Suppressor macrophage treated with lipopolysaccharide for 4 hours (primary cell): ENCODE results near the gene SREK1.
"Not testable (repeated sequence)": the region's sequence is repeated elsewhere in the genome, so short reads cannot be mapped to it uniquely, and the experiment has no call there.

Source experiments
- DNase-seq: peaks from one replicate; pipeline ENCODE4 v3.0.0-alpha.2; 2020

The SREK1 gene, protein sequence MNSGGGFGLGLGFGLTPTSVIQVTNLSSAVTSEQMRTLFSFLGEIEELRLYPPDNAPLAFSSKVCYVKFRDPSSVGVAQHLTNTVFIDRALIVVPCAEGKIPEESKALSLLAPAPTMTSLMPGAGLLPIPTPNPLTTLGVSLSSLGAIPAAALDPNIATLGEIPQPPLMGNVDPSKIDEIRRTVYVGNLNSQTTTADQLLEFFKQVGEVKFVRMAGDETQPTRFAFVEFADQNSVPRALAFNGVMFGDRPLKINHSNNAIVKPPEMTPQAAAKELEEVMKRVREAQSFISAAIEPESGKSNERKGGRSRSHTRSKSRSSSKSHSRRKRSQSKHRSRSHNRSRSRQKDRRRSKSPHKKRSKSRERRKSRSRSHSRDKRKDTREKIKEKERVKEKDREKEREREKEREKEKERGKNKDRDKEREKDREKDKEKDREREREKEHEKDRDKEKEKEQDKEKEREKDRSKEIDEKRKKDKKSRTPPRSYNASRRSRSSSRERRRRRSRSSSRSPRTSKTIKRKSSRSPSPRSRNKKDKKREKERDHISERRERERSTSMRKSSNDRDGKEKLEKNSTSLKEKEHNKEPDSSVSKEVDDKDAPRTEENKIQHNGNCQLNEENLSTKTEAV

DNA sequence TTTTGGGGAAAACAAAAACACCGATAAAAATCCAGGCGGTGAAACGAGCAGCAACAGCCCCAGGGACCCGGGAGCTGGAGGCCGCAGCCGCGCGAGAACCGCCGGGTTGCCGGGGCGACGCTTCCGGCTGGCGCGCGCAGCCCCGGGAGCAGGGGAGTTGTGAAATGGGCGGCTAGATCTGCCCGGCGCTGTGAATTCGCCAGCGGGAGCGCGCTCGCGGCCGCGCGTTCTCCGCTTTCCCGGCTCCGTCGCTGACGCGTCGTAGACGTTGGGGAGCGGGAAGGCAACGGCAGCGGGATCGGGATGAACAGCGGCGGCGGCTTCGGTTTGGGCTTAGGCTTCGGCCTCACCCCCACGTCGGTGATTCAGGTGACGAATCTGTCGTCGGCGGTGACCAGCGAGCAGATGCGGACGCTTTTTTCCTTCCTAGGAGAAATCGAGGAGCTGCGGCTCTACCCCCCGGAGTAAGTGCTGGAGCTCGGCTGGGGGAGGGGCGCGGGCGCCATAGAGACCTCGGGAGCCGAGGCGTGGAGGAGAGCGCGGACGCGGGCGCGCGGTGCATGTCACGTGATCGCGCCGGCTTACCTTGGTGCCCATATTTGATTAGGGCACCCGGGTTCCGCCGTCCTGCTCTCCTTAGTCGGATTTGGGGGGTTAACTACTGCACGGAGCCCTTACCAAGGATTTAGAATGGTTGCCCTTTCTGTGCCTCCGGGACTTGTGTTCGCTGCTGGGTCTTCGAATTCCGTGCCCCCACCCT is at the start of gene SREK1:
SREK1 (plus strand) TSS at position 227 of the 760 bp plus-strand sequence; CDS start at position 304, 77 bp downstream.
- DNase-seq: peak; percentile 95

DNA sequence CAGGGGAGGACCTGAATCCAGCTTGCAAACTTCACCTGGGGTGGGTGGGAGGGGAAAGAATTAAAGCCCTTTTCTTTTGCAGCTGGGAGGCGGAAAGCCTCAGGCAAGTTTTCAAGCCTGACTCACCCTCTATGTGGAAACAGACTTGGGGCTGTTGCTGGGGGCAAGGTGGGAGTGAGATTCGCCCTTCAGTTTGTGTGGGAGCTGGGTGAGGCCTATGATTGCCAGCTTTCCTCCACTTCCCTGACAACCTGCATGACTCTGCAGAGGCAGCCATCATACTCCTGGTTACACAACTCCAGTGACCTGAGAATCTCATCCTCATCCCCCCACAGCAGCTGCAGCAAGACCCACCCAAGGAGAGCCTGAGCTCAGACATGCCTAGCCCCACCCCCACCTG is 43.2 kb upstream of the SREK1 start:
- no peak for DNase-seq

DNA sequence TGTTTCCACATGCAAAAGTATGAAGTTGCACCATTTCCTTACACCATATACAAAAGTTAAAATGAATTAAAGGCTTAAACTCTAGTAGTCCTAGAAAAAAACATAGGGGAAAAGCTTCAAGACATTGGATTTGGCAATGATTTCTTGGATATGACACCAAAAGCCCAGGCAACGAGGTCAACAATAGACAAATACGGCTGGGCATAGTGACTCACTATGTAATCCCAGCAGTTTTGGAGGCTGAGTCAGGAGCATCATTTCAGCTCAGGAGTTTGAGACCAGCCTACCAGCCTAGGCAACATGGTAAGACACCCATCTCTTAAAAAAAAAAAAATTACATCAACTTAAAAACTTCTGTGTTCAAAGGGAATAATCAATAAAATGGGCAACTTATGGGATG is 30.9 kb upstream of the SREK1 start:
- DNase-seq: no peak

DNA sequence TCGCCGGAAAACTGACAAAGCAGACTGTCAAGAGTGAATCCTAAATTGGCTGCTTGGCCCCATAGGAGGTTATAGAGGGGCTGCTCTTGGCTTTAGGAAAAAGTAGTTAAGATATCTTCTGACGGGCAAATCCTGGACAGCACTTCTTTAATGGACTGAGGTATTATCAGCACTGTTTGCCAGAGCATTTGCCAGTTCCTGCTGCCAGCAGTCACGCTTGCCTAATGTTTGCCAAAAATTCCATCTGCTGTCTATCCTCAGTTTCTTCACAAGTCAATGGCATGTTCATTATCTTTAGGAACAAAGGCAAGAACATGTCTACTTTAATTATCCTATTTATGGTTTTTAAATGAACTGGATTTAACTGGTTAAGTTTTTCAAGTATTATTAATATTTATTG is 25.8 kb upstream of the SREK1 start:
- DNase-seq: no peak

DNA sequence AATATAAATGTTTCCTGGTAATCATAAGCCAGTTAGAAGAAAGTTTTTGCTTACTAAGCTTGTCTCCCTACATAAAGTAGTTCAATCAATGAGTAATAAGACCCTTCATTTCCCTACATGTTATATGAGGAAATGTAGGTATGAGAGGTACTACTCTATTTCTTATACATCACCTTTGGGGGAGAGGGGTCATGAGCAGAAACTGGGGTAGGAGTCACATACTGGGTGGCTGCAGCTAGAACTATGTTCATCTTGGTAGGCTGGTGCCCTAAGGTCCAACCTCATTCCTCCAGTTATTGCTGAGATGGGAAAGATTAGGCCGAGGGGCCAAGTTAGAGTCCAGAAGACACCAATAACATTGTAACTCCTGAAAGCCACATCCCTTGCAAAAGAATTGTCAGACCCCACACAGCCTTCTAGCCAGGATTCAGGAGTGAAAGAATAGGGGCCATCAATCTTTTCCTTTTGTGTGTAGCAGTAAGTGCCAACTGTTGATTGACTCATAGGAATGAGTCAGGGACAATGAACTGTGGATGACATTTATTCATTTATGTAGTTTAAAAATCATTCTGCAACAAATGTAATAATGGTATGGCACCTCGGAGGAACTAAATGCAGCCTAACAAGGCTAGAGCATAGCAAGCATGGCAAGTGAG is 21.6 kb upstream of the SREK1 start:
- no peak for DNase-seq

DNA sequence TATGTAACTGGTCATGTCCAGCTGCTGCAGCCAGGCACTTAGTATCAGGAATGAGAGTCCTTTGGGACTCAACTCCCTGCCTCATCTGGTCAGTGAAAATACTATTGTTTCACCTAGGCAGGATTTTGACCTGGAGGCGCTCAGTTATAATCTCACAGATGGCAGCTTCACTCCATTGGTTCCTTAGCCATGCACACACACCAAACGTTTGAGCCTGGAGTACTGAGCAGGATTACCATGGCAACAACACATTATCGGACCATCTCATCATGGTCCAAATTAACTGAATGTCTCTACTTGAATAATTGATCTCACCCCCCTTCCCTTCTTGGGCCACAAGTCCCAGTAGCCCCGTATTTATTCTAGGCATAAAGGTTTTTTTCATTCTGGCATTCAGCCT is 15.0 kb upstream of the SREK1 start:
- no peak for DNase-seq

DNA sequence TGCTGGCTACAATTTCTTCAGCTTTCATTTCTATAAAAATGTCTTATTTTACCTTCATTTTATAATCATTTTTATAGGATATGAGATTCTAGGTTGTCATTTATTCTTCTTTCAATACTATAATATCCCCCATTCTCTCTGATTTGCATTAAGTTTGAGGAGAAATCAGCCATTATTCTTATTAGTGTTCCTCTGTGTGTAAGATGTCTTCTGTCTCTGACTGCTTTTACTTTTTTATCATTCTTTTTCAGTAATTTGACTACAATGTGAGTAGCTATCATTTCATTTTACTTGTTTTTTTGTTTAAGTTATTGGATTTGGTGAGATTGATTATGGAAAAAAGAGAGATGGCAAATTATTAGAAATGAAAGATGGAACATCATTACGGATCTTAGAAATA is 13.6 kb upstream of the SREK1 start:
- DNase-seq: no peak

DNA sequence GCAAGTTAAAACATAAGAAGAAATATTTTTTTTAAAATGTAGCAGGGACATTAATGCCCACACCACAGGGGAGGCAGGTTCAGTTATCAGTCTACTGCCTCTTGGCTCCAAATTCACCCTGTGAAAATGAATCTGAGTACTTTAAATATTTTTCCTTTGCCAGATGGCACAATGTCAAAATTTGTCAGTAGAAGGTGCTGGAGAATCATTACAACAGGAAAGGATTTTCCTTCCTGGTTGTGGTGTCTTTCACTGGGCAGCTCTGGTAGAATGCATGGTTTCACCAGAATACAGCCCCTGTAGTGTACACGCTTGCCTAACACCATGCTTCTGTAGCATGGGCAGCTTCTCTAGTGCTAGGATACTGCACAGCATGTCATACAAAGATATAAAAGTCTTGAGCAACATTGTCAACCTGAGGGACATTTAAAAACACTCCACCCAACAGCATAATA is 9.7 kb upstream of the SREK1 start:
- no peak for DNase-seq

DNA sequence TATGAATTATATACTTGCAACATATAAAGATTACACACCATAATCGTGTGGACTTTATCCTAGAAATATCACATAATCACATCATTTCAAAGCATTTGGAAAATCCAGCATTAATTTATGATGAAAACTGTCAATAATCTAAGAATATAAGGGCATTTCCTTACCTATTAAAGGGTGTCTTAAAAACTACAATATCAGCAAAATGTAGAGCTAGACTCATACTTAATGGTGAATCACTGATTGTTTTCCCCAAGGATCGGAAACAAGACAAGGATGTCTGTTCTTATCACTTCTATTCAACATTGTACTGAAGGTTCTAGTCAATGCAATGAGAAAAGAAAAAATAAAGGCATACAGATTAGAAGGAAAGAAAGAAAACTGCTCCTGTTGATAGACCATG is 8.0 kb upstream of the SREK1 start:
- no peak for DNase-seq

DNA sequence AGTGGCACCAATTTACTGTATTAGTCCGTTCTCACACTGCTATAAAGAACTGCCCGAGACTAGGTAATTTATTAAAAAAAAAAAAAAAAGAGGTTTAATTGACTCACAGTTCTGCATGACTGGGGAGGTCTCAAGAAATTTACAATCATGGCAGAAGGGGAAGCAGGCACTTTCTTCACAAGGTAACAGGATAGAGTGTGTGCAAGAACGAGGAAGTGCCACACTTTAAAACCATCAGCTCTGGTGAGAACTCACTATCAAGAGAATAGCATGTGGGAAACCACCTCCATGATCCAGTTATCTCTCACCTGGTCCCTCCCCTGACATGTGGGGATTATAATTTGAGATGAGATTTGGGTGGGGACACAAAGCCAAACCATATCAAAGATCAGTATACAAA is 7.2 kb upstream of the SREK1 start:
- DNase-seq: not testable (repeated sequence)

DNA sequence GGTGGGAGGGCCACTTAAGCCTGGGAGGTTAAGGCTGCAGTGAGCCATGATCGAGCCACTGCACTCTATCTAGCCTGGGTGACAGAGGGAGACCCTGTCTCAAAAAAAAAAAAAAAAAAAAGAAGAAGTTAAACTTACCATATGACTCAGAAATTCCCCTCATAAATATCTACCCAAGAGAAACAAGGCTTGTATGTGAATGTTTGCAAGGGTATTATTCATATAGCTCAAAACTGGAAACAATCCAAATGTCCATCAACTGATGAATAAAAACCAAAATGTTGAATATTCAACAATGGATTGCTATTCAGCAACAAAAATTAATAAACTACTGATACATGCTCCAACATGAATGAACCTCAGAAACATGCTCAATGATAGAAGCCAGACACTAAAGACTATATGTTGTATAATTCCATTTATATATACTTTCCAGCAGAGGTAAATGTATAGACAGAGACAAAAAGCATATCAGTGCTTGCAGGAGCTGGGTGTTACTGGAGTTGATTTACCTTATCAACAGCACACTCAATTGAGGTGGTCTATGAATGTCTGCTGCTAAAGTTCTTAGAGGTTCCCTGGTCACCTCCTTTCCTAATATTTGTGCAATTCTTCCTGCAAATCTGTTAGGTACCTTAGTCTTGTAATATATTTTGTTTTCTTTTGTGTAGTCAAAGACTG is 5.3 kb upstream of the SREK1 start:
- peak; percentile 27 for DNase-seq

DNA sequence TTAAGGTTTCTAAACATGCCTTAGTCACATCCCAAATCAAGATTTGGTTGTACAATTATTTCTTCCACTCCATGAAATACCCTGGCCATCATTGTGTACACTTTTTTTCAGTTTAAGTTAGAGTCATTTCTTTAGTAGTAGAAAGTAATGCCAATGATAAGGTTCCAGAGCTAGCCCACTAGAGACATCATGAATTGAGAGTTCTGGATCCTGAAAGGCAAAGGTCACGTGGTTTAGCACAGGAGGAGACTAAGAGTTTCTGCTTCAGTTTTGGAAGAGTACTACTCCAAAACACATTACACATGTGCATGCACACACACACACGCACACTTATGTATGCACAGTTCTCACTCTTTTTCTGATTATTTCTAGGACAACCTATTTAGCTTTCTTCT is 4.8 kb upstream of the SREK1 start:
- no peak for DNase-seq

DNA sequence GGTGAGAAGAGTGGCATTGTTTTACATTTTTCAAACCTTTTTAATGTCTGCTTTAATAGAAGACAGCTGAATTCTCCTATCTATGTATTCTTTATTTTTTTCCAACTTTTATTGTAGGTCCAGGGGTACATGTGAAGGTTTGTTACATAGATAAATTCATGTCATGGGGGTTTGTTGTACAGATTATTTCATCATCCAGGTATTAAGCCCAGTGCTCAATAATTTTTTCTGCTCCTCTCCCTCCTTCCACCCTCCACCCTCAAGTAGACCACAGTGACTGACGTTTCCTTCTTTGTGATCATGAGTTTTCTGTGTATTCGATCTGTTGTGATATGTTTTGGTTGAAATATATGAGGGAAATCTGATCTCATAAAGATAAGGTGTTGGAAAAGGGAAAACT is 1.7 kb upstream of the SREK1 start:
- no peak for DNase-seq

DNA sequence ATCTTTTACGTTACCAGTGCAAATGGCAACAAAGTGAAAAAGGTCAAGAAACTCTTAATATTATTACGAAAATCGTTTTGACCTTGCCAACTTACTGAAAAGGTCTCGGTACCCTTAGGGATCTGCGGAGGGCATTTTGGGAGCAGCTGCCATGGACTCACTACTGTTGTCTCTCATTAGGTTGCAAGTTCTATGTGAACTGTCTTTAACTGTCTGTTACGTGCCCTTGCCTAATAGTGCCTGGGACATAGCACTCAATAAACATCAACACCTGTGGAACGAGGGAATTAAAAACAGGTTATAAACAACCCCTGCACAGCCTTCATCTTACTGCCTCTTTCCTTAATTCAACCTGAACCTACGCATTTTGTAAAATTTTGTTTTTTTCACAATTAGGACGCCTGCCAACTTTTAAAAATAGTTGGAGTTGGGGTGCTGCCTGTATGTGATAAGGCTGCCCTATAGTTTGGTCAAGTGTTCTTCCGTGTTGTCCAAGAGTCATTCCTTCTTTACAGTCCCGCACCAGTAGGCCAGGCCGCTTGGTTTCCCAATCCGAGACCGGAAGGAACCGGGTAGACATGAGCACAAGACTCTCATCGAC is 527 bp upstream of the SREK1 start:
- no peak for DNase-seq

DNA sequence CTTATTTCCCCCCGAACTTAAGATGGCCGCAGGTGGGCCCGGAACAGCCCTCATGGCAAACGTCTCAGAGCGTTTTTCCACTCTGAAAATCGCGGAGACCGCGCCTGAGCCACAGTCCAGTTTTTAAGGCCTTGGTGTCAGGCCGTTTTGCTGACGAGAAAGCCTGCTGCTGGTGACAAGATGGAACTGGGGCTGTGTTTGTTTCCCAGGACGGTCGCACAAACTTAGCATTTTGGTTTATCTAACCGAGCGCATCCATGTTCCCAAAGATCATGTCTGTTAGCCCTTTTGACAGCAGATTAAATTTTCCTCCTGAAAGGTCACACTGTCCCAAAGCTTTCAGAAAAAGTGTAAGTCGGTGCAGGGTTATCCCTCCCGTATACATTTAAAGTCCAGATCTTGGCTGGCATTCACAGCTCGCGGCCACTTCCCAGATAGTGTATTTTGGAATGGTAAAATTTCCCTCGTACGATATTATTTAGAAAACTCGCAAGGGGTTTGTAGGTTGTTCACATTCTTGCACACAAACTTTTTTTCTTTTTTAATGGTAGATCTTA is 812 bp downstream of the SREK1 start:
- DNase-seq: no peak

DNA sequence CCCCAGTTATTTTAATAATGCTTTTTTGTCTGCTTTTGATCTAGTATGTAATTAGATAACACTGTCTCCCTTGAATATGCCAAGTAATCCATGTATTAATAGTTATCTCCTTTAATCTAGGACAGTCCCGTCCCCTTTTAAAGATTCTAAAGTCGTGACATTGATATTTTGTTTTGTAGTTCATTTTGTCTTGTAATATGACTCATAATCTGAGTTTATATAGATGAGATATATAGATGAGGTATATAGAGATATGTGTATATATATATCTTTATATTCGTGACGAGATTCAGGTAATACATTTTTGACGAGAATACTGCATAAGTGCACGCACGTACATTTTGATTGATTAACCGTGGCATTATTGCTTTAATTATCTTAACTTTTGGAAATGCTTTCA is 1.6 kb downstream of the SREK1 start:
- DNase-seq: no peak

DNA sequence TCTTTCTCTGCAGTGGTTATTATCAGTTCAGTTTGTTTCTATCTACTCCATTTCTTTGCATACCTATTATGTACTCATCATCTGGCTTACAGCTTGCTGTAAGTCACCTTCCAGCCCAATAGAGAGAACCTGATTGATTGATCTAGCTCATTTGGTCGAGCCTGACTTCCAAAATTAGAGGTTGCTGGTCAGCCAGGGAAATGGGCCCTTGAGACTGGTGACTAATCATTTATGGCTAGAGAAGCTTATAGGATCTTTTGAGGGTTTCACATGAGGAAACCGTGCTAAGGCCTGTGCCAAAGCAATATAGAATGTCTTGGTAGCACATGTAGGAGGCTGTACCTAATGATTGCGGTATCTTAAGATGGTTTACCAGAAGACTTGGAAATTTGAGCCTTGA is 5.8 kb downstream of the SREK1 start:
- DNase-seq: no peak

DNA sequence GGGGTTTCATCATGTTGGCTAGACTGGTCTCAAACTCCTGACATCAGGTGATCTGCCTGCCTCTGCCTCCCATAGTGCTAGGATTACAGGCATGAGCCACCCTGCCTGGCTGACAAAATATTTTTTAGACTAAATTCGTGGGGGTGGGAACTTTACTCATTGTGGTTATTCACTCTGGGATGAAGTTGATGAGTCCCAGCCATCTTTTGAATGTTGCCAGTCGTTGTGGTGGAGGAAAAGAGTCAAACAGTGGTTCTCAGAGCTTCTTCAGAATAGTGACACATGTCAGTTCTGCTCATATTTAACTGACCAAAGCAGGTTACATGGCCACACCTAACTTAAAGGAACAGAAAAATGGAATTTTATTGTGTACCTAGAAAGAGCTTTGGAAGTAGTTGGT is 6.9 kb downstream of the SREK1 start:
- no peak for DNase-seq

DNA sequence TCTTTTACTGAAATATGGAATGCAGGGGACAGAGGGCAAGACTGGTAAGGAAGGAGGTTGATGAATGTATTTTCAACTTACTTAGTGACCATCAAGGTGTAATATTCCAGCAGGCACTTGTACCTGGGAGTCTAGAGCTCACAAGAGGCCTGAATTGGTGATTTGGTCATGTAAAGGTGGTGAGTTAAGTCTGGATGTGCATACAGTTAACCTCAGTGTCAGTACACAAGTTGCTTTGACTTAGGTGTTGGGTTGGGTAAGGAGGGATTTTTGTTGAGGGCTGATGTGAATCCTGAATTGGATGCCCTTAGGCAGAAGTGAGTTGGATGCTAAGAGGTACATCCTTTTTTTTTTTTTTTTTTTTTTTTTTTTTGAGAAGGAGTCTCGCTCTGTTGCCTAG is 7.4 kb downstream of the SREK1 start:
- DNase-seq: no peak

DNA sequence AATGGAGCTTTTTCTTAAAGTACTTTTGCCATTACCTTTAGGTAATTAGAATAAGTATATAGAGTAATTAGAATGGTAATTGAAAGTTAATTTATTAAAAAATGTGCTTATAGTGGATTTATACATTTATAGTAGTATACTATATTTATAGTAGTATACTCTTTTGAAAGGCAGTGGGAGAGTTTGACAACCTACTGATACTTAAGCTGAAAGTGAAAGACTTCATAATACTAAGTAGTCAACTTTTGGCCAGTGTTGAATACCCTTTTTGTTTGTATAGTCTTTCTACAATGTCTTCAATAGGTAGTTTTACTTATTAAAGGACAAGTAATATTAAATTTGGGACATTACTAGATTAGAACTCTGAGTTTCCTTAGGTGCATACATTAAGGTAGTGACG is 12.9 kb downstream of the SREK1 start:
- DNase-seq: no peak

DNA sequence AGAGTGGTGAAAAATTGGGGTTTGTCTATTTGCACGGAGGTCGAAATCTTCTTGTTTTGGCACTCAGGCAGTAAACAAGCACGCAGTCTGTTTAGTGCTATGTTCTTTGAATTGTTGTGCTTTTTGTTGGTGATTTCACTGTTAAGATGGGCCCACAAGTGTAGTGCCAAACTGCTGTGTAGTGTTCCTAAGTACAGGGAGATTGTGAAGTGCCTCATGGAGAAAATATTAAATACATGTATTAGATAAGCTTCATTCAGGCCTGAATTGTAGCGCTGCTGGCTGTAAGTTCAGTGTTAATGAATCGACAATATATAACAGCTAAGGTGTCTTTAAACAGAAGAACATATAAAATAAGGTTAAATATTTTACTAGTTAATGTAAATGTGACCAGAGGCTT is 17.3 kb downstream of the SREK1 start:
- DNase-seq: no peak
